Skin of body (tissue), 2 donors: Measurements from ENCODE around the gene CDC5L. TPM values are rescaled to one million over a fixed set of nuclear protein-coding genes. Genes with fewer than 3 reads are reported as not detected.

ENCODE experiments used
- DNase-seq: peaks from one replicate; lab custom pipeline; 2025; lab: John Stamatoyannopoulos, UW
- total RNA-seq: library from RNA; depleted of rRNA; stranded (reverse); fragments of >200 nt; gene quantifications from one replicate; pipeline ENCODE4 v1.2.3, GENCODE V29; 2014

CDC5L gene
- total RNA-seq, 1 donor from 2014 or later: 23.3 TPM

- DNase-seq: no peak
Measured at GRCh38 chr6:44373787-44374186, 13.7 kb upstream of the CDC5L start.

- no peak for DNase-seq
Measured at GRCh38 chr6:44375071-44375470, 12.4 kb upstream of the CDC5L start.

- no peak for DNase-seq
Measured at GRCh38 chr6:44377484-44377883, 10.0 kb upstream of the CDC5L start.

GRCh38 chr6:44377971-44378370, 9.5 kb upstream of the CDC5L start:
- DNase-seq: no peak

- DNase-seq: no peak
Measured at GRCh38 chr6:44381739-44382138, 5.8 kb upstream of the CDC5L start.

- peak; percentile 85 for DNase-seq
Measured at GRCh38 chr6:44386364-44386928, 1.1 kb upstream of the CDC5L start.

- DNase-seq: no peak
Measured at GRCh38 chr6:44386929-44387345, 569 bp upstream of the CDC5L start.

GRCh38 chr6:44388135-44388487, 605 bp downstream of the CDC5L start:
- DNase-seq: no peak

GRCh38 chr6:44388887-44389286, 1.4 kb downstream of the CDC5L start:
- DNase-seq: no peak

GRCh38 chr6:44390158-44390683, 2.7 kb downstream of the CDC5L start:
- DNase-seq: no peak

- DNase-seq: no peak
Measured at GRCh38 chr6:44395501-44395900, 8.0 kb downstream of the CDC5L start.

GRCh38 chr6:44396968-44397367, 9.5 kb downstream of the CDC5L start:
- DNase-seq: no peak

GRCh38 chr6:44397424-44398164, 10.1 kb downstream of the CDC5L start:
- DNase-seq: no peak

- no peak for DNase-seq
Measured at GRCh38 chr6:44399991-44400390, 12.5 kb downstream of the CDC5L start.

- DNase-seq: no peak
Measured at GRCh38 chr6:44400572-44400971, 13.1 kb downstream of the CDC5L start.

- DNase-seq: no peak
Measured at GRCh38 chr6:44401138-44401537, 13.6 kb downstream of the CDC5L start.

- no peak for DNase-seq
Measured at GRCh38 chr6:44404022-44404714, 16.7 kb downstream of the CDC5L start.

- DNase-seq: no peak
Measured at GRCh38 chr6:44404715-44405099, 17.2 kb downstream of the CDC5L start.

- DNase-seq: no peak
Measured at GRCh38 chr6:44407951-44408670, 20.6 kb downstream of the CDC5L start.

GRCh38 chr6:44409207-44409794, 21.8 kb downstream of the CDC5L start:
- no peak for DNase-seq

GRCh38 chr6:44410363-44410762, 22.9 kb downstream of the CDC5L start:
- DNase-seq: no peak

GRCh38 chr6:44411141-44411540, 23.6 kb downstream of the CDC5L start:
- no peak for DNase-seq
